ENCODE data around the gene LAMC3.

Gene LAMC3

GRCh38 chr9:130972957-130973685, 35.9 kb upstream of the LAMC3 start:
- Mint-ChIP-seq H3K9me3 (no peaks in the 10 kb centered on the region), H3K27me3 (peaks cover 14% of the 10 kb centered on the region), H3K4me1 (ENCODE audit: low read depth) (no peaks in the 10 kb centered on the region)

DNA sequence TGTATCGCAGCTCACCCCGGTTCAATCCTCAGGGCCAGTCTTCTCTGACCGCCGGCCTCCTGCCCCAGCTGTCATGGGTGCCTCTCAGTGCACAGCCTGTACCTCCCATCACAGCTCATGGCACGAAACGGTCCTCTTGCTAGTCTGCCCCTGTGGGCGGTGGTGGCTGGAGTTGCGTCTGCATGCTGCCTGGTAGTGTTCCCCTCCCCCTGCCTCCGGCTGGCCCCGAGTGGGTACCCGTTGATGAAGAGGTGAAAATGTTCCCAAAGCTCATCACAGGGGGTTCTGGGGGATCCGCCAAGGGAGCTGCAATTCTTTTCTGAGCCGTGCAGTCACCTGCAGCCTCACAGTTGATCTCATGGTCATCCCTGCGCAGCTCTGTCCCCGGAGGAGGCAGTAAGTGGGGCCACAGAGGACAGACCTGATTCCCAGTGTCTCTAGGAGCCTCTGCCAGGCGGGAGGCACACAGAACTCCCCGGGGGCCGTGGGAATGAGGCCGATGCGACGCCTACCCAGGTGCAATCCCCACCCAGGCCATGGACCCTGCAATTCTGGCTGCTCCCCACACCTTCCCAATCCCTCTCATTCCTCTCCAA, 35.2 kb upstream of the LAMC3 start:
- no peaks in the 10 kb centered on the region for H3K36me3 Mint-ChIP-seq (ENCODE audit: low read depth)
- H3K9me3 Mint-ChIP-seq = no peaks in the 10 kb centered on the region
- H3K27me3 Mint-ChIP-seq = peaks cover 14% of the 10 kb centered on the region
- H3K4me3 Mint-ChIP-seq = no peak overlapping the region
- no peaks in the 10 kb centered on the region for H3K4me1 Mint-ChIP-seq (ENCODE audit: low read depth)
- no peak overlapping the region for H3K27ac Mint-ChIP-seq

More at GRCh38 chr9:130972957-130973685, 35.9 kb upstream of the LAMC3 start:
- Mint-ChIP-seq H3K36me3 (ENCODE audit: low read depth) (no peaks in the 10 kb centered on the region), H3K27ac (no peak overlapping the region), H3K4me3 (no peak overlapping the region)

GRCh38 chr9:130974697-130975096, 34.3 kb upstream of the LAMC3 start:
- no peaks in the 10 kb centered on the region for H3K9me3 Mint-ChIP-seq

GRCh38 chr9:130975156-130975555, 33.8 kb upstream of the LAMC3 start:
- Mint-ChIP-seq H3K27ac (no peak overlapping the region), H3K4me1 (ENCODE audit: low read depth) (no peaks in the 10 kb centered on the region), H3K9me3 (no peaks in the 10 kb centered on the region), H3K36me3 (ENCODE audit: low read depth) (no peaks in the 10 kb centered on the region), H3K4me3 (no peak overlapping the region), H3K27me3 (peaks cover 15% of the 10 kb centered on the region)

More at GRCh38 chr9:130974697-130975096, 34.3 kb upstream of the LAMC3 start:
- Mint-ChIP-seq H3K36me3 (ENCODE audit: low read depth) (no peaks in the 10 kb centered on the region), H3K4me1 (ENCODE audit: low read depth) (no peaks in the 10 kb centered on the region), H3K27ac (no peak overlapping the region), H3K27me3 (peaks cover 14% of the 10 kb centered on the region), H3K4me3 (no peak overlapping the region)

DNA sequence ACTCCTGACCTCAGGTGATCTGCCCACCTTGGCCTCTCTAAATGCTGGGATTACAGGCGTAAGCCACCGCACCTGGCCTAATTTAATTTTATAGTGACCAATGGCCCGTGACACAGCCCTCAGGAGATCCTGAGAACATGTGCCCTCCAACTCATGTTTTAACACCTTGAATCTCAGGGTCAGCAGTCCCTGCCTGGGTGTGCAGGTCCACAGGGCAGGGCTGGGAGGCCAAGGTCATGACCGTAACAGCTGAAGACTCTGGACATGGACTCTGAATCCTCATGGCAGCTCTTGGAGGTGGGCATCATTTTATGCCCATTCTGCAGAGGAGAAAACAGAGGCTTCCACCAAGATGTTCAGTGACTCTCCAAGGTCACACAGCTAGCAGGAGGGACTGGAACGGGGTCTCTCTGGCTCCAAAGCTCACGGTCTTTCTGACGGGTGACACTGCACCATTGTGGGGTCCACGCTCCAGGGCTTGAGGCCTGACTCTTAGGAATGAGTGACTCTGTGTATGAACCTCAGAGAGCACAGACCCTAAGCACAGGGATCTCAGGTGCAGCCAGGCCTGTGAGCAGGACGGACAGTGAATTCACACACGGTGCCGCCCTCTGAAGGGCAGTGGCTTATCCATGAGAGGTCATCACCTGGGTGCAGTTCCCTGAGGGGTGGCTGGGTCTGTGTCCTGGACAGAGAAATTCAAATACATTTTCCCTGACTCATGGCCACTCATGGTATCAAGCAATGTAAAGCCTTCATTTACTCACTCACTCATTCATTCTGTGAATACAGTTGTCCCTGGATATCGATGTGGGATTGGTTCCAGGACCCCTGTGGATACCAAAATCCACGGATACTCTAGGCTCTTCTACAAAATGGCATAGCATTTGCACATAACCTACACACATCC, 32.8 kb upstream of the LAMC3 start:
- Mint-ChIP-seq H3K36me3 (ENCODE audit: low read depth) (no peaks in the 10 kb centered on the region), H3K27ac (no peak overlapping the region), H3K4me3 (no peak overlapping the region)

DNA sequence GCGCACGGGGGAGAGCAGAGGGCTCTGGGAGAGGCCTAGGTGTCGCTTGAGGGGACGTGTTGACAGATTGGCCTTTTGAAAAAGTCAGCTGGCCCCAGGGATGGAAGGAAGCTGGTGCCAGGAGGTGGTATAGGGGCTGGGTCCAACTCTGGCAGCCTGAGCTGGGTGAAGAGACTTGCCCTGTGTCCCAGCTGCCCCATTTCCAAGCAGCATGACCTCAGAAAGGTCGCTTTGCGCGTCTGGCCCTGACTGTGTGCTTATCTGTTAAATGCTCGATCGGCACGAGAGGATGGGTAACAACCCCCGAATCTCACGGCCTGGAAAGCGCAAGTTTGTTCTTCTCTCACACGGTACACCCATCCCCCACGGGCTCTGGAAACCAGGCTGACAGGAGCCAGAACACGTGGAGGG, 31.2 kb upstream of the LAMC3 start:
- H3K9me3 Mint-ChIP-seq = no peaks in the 10 kb centered on the region
- no peaks in the 10 kb centered on the region for H3K36me3 Mint-ChIP-seq (ENCODE audit: low read depth)
- H3K27me3 Mint-ChIP-seq = peaks cover 12% of the 10 kb centered on the region
- no peak overlapping the region for H3K27ac Mint-ChIP-seq
- H3K4me3 Mint-ChIP-seq = no peak overlapping the region
- no peaks in the 10 kb centered on the region for H3K4me1 Mint-ChIP-seq (ENCODE audit: low read depth)

More for the DNA sequence above, 32.8 kb upstream of the LAMC3 start:
- peaks cover 18% of the 10 kb centered on the region for H3K27me3 Mint-ChIP-seq
- no peaks in the 10 kb centered on the region for H3K4me1 Mint-ChIP-seq (ENCODE audit: low read depth)
- no peaks in the 10 kb centered on the region for H3K9me3 Mint-ChIP-seq

GRCh38 chr9:130979591-130980385, 29.2 kb upstream of the LAMC3 start:
- Mint-ChIP-seq H3K4me3 (no peak overlapping the region), H3K9me3 (no peaks in the 10 kb centered on the region), H3K36me3 (ENCODE audit: low read depth) (no peaks in the 10 kb centered on the region), H3K27me3 (peaks cover 6% of the 10 kb centered on the region), H3K4me1 (ENCODE audit: low read depth) (no peaks in the 10 kb centered on the region), H3K27ac (no peak overlapping the region)

DNA sequence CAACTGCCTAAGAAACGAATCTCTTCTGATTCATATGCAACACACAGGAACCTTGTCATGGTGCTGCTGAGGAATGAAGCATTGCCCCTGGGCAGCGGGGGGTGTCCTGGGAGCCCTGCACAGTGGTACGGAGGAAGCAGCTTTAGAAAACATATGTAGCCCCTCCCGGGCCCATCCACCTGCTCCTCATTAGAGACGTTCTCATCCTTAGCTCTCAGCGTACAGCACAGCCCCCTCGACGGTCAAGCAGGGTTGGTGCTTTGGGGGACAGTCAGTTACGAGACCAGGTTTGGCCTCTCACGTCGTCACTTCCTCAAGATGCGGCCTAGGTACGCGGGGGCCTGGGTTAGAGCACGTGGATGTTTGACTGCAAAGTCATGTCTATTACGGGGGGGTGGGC, 28.4 kb upstream of the LAMC3 start:
- H3K4me1 Mint-ChIP-seq (ENCODE audit: low read depth) = no peaks in the 10 kb centered on the region
- H3K4me3 Mint-ChIP-seq = no peak overlapping the region
- H3K27me3 Mint-ChIP-seq = peaks cover 3% of the 10 kb centered on the region
- no peaks in the 10 kb centered on the region for H3K9me3 Mint-ChIP-seq
- H3K27ac Mint-ChIP-seq = no peak overlapping the region
- H3K36me3 Mint-ChIP-seq (ENCODE audit: low read depth) = no peaks in the 10 kb centered on the region

DNA sequence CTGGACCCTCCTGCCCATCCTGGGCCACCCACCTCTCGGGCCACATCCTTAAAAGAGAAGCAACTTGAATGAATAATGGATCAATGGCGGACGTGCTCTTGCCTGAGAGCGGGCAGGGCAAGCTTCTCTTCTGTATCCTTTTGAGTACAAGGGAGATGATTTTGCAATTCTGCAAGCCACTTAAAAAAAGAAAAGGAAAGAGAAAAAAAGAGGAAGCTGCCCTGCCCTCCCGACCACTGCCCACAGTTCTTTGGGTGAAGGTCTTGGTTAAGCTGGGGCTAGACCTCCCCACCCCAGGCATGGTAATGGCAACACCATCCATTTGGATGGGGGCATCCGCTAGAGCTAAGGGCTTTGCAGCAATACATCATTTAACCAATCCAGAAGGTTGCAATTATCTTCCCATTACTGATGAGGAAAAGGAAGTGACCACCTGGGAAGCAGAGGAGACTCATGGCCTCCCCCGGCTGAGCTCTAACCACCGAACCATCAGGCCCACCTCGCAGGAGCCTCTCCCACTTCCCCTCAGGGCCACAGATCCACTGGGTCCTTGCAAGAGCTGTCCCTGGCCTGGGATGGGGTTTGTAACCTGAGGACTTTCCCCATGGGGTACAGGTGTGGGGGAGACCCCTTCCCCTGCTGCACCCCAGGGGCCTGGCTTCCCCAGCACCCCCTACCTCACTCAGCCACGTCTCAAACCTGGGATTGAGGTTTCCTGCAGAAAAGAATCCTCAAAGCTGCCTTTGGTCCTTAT, 27.8 kb upstream of the LAMC3 start:
- Mint-ChIP-seq H3K27me3 (peaks cover 3% of the 10 kb centered on the region), H3K9me3 (no peaks in the 10 kb centered on the region), H3K27ac (no peak overlapping the region), H3K4me3 (no peak overlapping the region), H3K36me3 (ENCODE audit: low read depth) (no peaks in the 10 kb centered on the region), H3K4me1 (ENCODE audit: low read depth) (no peaks in the 10 kb centered on the region)

DNA sequence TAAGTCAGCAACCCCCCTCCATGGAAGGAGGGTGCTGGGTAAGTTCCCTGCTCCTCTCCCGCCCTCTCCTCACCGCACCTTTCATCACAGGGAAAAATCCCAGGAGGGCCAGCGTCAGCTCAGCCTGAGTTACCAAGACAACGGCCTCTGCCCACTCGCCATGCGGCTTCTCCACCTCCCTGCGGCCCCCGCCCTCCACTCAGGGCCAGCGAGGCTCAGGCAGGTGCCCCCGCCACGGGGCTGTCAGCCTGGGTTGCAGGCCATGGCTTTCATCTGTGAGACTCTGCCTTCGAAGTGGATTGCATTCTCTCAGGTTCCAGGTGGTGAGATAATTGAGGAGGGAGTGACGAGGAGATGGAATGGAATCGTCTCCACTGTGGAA, 27.2 kb upstream of the LAMC3 start:
- no peak overlapping the region for H3K27ac Mint-ChIP-seq
- no peaks in the 10 kb centered on the region for H3K36me3 Mint-ChIP-seq (ENCODE audit: low read depth)
- peaks cover 3% of the 10 kb centered on the region for H3K27me3 Mint-ChIP-seq
- no peak overlapping the region for H3K4me3 Mint-ChIP-seq
- no peaks in the 10 kb centered on the region for H3K4me1 Mint-ChIP-seq (ENCODE audit: low read depth)
- H3K9me3 Mint-ChIP-seq = no peaks in the 10 kb centered on the region

GRCh38 chr9:130982636-130983358, 26.2 kb upstream of the LAMC3 start:
- Mint-ChIP-seq H3K4me1 (ENCODE audit: low read depth) (no peaks in the 10 kb centered on the region), H3K9me3 (no peaks in the 10 kb centered on the region), H3K27ac (no peak overlapping the region), H3K27me3 (peaks cover 3% of the 10 kb centered on the region), H3K4me3 (no peak overlapping the region), H3K36me3 (ENCODE audit: low read depth) (no peaks in the 10 kb centered on the region)

GRCh38 chr9:130983359-130983670, 25.7 kb upstream of the LAMC3 start:
- no peak overlapping the region for H3K4me3 Mint-ChIP-seq
- no peaks in the 10 kb centered on the region for H3K36me3 Mint-ChIP-seq (ENCODE audit: low read depth)
- H3K27me3 Mint-ChIP-seq = peaks cover 3% of the 10 kb centered on the region
- H3K27ac Mint-ChIP-seq = no peak overlapping the region
- H3K4me1 Mint-ChIP-seq (ENCODE audit: low read depth) = no peaks in the 10 kb centered on the region
- H3K9me3 Mint-ChIP-seq = no peaks in the 10 kb centered on the region

- no peak overlapping the region for H3K27ac Mint-ChIP-seq
- H3K36me3 Mint-ChIP-seq (ENCODE audit: low read depth) = no peaks in the 10 kb centered on the region
- no peaks in the 10 kb centered on the region for H3K4me1 Mint-ChIP-seq (ENCODE audit: low read depth)
- H3K9me3 Mint-ChIP-seq = no peaks in the 10 kb centered on the region
- peaks cover 3% of the 10 kb centered on the region for H3K27me3 Mint-ChIP-seq
- H3K4me3 Mint-ChIP-seq = no peak overlapping the region
These were observed 25.0 kb upstream of the LAMC3 start for GRCh38 chr9:130983970-130984369.

All from stimulated activated naive CD8-positive, alpha-beta T cell treated with anti-CD3 and anti-CD28 coated beads, Interleukin-15, Interleukin-2, amounts not matched to agents 100 ng/mL and 50 ng/mL, for 24 hours (primary cell).